ENCODE measurements around the gene C1GALT1.
"Not testable (repeated sequence)": the region's sequence is repeated elsewhere in the genome, so short reads cannot be mapped to it uniquely, and the experiment has no call there.

C1GALT1 gene

DNA sequence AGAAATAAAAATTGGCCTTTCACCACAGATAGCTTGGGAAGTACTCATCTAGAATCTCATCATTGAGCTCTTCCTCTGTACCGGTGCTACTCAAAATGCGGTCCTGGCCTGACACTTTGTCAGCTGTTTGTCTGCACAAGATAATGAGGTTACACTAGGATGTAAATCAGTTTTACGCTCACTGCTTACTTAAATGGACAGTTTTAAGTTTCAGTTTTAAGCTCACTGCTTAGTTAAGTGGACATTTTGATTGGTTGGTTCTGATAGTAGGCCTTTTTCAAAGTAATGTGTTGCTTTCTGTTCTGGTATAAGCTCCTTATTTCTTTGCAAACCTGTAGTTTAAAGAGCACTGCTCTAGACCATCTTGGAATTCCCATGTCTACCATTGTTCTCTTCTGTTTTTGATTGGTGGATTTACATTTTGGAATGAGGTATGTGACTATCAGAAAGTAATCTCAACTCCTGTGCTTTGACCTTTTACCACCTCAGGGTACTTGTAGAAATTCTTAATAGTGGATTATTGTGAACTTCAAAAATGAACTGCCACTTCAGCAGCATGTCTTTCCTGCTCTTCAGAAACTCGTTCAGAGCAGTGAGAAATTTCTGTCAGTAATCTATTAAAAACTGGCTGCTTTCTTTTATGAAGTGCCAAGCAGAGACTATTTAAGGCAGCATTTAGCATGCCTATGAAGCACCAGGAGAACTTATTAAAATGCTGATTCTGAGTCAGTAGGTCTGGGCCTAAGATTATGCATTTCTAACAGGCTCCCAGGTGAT lies 55.0 kb downstream of the C1GALT1 start:
- no peak for DNase-seq (ENCODE audit: low spot score)

DNA sequence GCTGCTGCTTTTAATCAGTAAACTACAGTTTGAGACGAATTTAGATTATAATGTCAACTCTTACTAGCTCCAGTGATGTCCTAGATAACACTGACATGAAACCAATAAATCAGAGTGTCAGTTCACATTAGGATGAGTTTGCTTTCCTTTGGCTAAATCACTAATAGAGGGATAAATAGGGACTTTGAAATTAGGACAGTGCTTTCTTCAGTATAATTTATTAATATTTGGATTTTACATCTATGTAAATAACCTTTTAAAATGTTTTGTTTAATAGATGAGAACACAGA lies 55.6 kb downstream of the C1GALT1 start:
- no peak for DNase-seq (ENCODE audit: low spot score)

DNA sequence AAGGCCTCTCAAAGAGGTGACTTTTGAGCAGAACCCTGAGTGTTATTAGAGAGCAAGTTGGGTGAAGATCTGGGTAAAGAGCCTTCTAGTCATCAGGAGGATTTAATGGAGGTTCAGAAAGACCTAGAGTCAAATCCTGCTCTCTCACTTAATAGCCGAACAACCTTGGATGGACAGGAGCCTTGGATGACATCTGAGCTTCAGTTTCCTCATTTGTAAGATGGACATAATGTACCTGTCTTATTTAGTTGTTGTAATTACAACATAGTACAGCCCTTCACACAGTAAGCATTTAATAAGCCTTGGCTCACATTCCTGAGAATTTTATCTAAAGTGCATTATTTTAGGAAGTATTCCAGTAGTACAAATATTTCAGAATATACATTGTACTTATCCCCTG lies 57.0 kb downstream of the C1GALT1 start:
- no peak for DNase-seq (ENCODE audit: low spot score)

DNA sequence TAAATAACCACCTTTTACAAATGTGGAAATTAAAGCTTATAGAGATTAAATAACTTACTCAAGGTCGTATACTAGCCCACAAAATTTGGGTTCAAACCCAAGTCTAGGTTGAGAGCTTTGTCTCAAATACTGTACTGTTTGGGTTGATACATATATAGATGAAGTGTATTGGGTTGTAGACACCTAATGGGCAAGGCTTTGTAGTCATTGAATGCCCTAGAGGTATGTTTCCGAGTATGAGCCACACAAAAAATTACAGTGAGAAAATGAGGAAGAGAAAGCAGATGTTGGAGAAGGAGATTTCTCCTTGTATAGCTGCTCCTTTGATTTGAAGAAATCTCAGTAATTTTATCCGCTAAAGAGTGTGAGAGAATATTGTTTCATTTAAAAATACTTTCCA lies 60.6 kb downstream of the C1GALT1 start:
- no peak for DNase-seq (ENCODE audit: low spot score)

DNA sequence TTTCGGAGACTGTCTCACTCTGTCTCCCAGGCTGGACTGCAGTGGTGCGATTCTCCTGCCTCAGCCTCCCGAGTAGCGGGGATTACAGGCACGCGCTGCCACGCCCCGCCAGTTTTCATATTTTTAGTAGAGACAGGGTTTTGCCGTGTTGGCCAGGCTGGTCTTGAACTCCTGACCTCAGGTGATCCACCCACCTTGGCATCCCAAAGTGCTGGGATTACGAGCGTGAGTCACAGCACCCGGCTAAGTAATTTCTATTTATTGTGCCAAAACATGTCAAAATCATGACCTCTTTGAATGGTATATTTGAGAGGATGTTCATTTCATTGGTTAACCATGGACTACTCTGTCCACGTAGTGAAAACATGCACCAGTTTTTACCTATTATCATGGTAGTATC lies 62.9 kb downstream of the C1GALT1 start:
- not testable (repeated sequence) for DNase-seq (ENCODE audit: low spot score)

DNA sequence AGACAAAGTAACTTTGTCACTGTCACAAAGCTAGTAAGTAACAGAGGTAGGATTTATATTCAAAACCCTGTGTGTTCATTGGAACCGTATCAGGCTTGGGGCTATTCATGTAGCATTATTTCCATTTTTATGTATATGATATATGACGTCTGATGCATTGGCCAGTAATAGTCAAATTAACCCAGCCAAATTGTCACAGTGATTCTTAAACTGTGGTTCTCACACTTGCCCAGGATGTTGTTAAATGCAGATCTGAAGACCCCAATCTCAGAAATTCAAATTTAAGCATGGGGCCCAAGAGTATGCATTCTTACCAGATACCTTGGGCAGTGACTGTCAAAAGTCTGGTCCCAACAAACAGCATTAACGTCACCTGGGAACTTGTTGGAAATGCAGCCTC lies 63.9 kb downstream of the C1GALT1 start:
- DNase-seq (ENCODE audit: low spot score), result no peak

DNA sequence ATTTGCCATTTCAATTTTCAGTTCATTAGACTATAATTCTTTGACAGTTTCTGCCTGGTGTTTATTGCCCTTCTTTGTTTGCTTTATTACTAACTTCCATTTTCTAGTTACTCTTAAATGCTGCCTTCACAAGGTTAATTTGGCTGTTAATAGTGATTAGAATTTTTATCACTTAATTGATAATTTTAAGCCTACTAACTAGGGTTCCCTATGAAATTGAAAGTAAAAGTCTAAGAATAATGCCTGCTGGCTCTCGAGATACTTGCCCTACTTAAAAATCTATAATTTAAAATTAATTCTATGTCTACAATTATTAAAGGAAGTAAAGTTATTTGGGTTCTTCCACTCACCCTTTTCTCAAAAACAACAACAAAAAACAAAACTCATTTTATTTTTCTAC lies 65.3 kb downstream of the C1GALT1 start:
- no peak for DNase-seq (ENCODE audit: low spot score)

DNA sequence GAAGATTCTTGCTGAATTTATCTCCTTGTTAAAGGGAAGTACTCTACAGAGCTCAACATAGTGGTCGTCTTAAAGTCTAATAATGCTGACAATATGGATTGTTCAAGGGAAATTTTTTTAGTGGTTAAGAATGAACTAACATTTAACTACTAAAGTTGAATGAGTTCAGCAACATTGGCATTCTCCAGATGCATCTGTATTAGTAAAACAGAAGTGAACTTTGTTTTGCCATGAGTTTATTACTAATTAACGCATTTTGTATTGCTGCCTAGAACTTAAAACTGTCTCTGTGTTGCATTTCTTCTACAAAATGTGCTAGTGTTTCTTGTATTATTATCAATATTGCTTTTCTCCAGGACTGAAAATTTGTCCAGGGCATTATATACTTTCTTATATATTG lies 67.5 kb downstream of the C1GALT1 start:
- DNase-seq (ENCODE audit: low spot score), result no peak

DNA sequence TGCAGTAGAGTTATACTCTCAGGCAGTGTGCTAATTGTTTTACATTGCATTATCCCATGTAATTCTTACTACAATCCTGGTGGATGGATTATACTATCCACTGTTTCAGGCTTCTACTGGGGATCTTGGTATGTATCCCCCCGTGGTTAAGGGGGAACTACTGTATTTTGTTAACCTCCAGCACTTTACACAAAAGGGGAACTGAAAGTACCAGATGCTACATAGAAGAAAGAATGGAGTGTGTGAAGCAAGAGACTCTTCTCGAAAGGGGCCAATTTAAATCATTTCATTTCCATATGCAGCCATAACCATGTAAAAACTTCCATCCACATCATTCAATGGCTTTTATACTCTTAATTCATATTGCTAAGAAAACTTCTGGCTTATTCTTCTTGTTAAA lies 69.4 kb downstream of the C1GALT1 start:
- DNase-seq (ENCODE audit: low spot score), result no peak

DNA sequence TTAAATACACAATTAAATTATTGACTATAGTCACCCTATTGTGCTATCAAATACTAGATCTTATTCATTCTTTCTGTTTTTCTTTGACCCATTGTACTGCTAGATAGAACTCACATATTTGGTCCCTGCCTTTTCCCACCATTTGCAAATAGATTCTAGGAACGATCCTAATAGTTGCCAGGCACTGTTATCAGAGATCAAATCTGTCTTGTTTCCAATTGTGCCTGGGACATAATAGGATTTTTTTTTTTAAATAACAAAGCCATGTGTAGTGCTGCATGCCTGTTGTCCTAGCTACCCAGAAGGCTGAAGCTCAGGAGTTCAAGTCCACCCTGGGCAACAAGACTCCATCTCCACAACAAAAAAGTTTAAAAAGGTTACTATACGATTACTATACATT lies 72.0 kb downstream of the C1GALT1 start:
- no peak for DNase-seq (ENCODE audit: low spot score)

DNA sequence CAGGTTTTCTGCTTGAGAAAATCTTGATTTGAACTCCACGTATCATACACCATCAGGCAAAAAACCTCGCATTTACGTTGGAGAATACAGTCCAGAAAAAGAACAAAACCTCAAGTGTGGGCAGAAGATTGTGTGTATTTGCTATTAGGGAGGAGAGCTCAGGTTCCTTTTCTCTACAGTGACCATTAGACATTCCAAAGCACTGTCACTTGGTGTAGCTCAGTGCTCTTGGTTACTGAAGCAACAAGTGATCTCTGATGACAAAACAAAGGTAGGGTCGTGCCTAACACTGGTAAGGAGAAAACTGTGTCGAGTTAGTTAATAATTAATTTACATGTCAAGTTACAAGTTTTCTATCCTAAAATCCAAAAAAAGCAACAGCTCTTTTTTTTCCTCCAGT lies 72.6 kb downstream of the C1GALT1 start:
- no peak for DNase-seq (ENCODE audit: low spot score)

DNA sequence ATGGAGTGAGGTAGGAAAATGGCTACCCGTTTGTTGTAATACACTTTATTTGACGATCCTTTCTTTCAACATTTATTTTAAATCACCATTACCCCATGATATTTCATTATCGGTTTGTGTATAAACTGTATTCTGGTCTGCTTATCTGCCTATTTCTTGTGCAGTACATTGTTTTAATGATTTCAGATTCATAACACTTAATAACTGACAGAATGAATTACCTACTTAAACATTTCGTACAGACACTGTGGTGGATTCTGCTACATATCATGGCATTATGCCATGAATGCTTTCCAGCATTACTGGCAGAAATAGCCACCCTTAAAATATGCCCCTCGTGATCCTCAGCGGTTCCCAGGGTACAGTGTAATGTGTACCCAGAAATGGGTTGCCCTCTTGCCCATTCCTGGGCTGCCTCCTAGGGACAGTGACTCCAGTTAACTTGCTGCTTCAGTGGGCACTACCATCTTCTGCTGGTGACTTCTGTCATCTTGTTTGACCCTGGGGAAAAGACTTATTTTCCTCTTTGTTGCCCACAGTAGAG lies 74.5 kb downstream of the C1GALT1 start:
- DNase-seq (ENCODE audit: low spot score), result no peak

DNA sequence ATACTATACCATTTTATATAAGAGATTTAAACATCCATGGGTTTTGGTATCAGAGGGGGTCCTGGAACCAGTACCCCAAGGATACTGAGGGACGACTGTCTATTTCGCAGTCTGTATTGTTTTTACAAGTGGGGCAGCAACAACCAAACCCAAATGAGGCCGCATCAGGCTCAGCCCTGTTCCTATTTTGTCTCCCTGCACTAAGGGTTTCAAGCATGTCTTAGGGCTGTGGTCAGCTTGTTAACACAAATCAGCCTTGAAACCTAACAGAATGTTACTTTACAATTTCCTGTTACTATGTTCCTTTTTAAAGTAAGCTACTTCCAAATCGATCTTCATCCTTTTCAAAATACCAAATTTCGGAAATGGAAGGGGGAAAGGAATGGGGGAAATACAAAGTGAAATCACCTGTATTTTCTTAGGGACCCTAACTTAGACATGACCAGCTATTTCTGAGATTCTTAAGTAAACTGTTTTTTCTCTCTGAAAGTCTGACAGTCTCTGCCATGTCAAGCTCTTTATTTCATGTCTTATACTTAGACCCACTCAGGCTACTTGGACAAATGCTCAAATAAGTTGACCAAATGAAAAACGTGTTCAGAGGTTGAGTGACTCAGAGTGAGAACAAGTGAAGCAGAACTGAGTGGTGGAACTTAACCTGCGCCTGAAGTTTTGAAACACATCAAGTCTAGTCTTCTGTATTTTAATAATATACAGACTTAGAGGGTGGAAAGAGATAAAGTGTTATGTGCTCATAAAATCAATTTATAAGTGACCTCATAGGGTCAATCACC lies 75.8 kb downstream of the C1GALT1 start:
- peak; percentile 29 for DNase-seq (ENCODE audit: low spot score)

DNA sequence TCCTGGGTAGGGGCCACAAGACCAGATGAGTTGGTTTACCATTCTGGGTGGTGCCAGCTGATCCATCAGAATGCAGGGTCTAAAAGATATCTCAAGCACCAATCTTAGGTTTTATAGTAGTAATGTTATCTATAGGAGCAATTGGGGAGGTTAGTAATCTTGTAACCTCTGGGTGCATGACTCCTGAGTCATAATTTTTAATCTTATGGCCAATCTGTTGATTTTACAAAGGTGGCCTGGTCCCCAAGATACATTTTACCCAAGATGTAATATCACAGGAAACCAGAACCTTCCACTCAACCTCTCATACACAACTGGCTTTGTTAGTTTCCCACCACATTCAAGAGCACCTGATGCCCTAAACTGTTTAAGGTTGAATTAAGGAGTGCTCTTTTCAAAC lies 79.5 kb downstream of the C1GALT1 start:
- no peak for DNase-seq (ENCODE audit: low spot score)

DNA sequence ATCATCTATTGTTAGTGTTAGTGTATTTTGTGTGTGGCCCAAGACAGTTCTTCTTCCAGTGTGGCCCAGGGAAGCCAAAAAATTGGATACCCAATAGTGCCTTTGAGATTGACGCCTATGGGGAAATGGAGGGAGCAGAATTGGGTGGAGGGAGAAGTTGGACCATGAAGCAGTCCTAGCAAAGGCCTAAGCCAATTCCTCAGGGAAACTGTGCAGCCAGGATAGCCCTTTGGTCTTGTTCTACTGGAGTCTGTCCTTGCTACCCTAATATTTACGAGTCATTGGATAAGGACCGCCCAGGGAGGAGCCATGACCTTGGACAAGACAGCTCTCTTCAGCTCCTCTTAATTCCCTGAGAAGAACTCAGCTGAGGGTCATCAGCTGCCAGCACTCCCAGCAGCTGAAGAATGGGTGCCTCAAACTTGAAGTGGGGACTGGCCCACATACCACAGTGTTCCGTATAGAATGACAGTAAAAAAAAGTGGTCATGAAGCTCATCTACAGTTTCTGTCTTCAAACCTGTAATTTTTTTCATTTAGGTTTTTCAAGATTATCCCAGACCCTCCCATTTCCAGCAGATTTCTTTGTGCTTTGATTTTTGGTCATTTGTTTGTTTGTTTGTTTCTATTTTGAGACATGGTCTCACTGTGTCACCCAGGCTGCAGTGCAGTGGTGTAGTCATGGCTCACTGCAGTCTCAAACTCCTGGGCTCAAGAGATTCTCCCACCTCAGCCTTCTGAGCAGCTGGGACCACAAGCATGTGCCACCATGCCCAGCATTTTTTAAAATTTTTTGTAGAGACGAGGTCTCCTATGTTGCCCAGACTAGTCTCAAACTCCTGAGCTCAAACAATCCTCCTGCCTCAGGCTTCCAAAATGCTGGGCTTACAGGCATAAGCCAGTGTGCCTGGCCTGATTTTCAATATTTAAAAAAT lies 81.2 kb downstream of the C1GALT1 start:
- DNase-seq (ENCODE audit: low spot score), result no peak

DNA sequence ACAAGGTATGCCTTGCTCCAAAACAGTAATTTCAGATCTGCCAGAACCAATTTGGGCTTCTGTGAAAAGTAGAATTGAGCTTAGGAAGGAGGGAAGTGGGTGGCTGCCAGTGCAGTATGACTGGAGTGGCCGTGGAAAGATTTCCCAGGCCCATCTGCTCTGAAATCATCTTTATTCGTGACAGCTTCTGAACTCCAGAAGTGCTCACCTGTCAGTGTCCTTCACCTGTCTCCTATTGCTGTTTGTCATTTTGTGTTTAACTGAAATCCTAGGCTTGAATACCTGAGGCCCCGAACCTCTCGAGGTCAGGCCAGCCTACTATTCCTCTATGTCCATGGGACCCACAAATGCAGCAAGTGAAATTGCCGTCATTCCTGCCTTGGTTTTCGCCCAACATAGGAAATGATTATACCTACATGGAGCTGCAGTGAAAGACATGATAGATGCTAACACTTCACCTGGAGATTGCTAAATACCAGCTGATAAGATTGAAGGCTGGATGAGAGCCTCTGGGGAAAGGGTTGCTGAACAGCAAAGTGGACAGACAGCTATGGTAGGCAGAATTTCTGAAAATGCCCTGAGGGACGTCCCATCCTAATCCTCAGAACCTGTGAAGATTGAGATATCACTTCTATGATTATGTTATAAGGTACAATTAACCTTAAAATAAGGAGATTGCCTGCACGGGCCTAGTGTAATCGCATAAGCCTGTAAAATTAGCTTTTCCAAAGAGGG lies 82.1 kb downstream of the C1GALT1 start:
- no peak for DNase-seq (ENCODE audit: low spot score)

DNA sequence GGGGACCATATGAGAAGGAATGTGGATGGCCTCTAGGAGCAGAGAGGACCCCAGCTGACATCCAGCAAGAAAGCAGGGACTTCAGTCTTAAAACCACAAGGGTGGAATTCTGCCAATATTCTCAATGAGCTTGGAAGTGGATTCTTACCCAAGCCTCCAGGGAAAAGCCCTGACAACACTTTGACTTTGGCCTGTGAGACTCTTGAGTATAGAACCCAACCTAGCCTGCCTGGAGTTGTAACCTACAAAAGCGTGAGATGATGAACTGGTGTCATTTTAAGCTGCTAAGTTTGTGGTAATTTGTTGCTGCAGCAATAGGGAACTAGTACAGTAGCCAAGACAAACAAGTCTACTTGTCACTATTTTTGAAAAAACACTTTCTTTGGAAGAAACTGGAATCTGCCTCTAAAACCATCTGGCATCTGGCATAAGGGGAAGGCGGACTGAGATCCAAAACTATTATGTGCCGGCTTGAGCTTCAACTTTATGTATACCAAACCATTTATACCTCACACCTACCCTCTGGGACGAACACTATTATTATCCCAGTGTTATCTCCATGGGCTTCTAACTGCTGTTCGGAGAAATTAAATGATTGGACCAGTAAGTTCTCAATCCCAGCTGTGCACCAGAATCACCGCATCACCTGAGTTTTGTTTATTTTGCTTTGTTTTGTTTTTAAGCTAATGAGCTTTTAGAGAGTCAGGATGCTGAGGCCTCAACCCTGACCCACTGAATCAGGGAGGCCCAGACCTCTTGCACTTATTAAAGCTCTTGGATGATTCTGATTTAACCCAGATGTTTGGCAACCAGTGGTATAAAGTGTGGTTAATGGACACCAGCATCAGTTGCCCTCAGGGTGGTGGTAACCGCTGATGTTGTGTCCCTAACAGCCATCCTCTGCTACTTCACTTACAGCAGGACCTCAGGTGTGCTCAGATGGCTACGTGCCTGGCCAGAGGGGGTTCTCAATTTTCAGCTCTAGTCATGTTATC lies 83.0 kb downstream of the C1GALT1 start:
- DNase-seq (ENCODE audit: low spot score), result no peak

DNA sequence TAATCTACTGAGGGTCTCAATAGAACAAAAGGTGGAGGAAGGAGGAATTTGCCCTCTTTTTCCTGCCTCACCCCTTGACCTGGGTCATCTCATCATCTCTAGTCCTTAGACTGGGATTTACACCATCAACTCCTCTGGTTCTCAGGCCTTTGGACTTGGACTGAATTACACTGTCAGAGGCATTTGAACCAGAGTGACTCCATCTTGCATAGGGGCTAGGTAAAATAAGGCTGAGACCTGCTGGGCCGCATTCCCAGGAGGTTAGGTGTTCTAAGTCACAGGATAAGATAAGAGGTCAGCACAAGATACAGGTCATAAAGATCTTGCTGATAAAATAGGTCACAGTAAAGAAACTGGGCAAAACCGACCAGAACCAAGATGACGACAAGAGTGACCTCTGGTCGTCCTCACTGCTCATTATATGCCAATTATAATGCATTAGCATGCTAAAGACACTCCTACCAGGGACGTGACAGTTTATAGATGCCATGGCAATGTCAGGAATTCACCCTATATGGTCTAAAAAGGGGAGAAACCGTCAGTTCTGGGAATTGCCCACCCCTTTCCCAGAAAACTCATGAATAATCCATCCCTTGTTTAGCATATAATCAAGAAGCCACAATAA lies 84.0 kb downstream of the C1GALT1 start:
- no peak for DNase-seq (ENCODE audit: low spot score)

DNA sequence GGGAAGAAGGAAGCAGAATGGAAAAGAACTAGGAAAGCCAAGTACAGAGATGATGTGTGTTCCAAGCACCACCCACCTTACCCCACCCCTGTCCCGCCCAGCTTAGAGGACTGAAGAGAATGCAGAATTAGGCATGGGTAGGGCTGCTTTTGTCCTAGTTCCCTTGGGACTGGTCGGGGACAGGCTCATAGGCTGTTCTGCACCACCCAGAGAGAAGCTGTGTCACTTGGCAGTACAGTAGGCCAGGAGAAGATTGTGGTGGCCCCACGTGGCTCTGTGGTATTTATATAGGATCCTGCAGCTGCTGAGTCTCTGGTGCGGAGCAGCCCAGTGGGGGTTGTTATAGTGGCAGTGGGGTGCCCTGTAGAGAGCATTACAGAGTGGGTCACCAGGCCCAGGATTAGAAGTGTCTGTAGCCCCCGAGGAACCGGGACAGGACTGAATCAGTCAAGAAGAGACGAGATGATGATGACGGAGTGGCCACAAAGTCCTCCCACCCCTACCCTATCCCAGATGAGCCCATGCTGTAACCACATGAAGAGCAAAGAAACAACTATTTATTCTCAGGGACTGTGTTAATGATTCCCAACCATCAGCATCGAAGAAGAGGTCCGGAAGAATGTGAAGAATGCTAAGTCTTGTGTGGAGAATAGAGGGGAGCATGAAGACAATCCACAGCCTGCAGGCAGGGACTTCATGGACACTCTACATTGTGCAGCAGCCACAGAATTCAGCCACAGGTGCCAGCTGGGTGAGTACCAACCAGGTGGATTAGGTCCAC lies 88.9 kb downstream of the C1GALT1 start:
- no peak for DNase-seq (ENCODE audit: low spot score)

All from globus pallidus (tissue), 1 donor.